C4-2B (cell line): ENCODE measurements around the gene CDK8.

Experiments used
- H3K27ac ChIP-seq: fragments of 450-650 bp; 2 replicates; pipeline ENCODE4 v1.5.1; 2017
- ZFX ChIP-seq: fragments of 450-650 bp; IDR thresholded peaks from 2 replicates; pipeline ENCODE4 v1.6.1; 2017
- TF ChIP-seq, protein P1 (sequence below): fragments of 450-650 bp; conservative IDR thresholded peaks from 2 replicates; pipeline ENCODE4 v1.5.1; 2017; ENCODE audit warnings: mild to moderate bottlenecking

The CDK8 gene

DNA sequence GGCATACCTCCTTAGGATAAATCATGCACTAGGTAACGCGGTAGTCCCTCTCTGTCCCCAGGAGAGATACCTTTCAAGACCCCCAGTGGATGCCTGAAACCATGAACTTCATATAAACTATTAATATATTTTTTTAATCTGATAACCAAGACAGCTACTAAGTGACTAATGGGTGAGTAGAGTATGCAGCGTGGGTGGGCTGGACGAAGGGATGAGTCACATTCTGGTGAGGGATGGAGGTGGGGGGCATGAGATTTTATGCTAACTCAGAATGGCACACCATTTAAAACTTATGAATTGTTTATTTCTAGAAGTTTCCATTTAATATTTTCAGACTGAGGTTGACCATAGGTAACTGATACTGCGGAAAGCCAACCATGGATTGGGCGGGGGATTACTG, 46.2 kb downstream of the CDK8 start:
- TF ChIP-seq ZFX: no peak
- TF ChIP-seq, protein P1, sequence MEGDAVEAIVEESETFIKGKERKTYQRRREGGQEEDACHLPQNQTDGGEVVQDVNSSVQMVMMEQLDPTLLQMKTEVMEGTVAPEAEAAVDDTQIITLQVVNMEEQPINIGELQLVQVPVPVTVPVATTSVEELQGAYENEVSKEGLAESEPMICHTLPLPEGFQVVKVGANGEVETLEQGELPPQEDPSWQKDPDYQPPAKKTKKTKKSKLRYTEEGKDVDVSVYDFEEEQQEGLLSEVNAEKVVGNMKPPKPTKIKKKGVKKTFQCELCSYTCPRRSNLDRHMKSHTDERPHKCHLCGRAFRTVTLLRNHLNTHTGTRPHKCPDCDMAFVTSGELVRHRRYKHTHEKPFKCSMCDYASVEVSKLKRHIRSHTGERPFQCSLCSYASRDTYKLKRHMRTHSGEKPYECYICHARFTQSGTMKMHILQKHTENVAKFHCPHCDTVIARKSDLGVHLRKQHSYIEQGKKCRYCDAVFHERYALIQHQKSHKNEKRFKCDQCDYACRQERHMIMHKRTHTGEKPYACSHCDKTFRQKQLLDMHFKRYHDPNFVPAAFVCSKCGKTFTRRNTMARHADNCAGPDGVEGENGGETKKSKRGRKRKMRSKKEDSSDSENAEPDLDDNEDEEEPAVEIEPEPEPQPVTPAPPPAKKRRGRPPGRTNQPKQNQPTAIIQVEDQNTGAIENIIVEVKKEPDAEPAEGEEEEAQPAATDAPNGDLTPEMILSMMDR: no peak
- H3K27ac ChIP-seq: no peak overlapping the region

DNA sequence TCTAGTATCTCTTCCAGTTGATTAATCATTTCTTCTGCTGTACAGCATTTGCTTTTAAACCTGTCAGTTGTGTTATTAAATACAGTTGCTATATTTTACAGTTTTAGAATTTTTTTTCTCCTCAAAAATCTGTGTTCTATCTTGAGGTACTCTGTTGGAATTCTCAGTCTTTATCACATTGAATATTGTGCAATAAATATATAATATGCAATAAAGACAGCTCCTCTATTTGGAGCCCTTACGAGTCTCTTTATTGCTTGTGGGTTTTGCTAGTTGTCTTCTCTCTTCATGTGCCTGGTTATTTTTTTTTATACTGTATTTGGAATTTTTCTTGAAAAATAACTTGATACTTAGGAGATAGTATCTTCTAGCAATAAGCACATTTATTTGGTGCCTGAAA, 51.7 kb downstream of the CDK8 start:
- H3K27ac ChIP-seq: no peak overlapping the region
- TF ChIP-seq, protein P1: no peak
- no peak for TF ChIP-seq ZFX

DNA sequence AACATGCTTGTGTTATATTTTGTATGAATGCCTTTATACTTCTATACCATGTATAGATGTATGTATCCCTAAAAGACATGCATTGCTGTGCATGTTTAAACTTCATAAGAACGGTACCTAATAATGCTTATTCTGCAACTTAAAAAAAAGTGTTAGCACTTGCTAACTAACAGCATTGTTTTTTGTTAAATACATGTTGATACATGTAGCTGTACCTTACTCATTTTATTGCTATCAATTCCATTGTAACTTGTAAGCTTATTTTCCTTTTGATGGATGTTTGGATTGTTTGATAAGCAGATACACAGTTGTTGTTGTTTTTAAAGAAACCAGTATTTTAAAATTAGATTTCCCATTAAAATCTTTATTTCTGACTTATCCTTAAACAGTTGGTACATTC, 53.8 kb downstream of the CDK8 start:
- H3K27ac ChIP-seq: no peak overlapping the region
- TF ChIP-seq ZFX: no peak
- TF ChIP-seq, protein P1: no peak

DNA sequence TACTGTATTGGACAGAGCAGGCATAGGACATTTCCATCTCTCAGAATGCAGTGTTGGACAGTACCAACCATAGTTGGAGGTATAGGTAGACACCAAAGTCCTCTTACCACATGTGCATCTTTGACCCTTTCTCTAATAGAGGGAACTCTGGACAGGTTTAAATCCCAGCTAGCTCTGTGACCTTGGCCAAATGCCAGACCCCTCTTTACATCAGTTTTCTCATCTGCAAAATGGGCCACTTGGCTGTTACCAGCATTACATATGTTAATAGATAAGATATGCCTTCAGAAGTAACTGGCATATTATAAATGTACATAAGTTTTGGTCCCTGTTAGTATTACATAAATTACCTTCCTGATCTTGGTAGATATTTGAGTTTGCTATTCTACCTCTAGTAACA, 54.3 kb downstream of the CDK8 start:
- H3K27ac ChIP-seq: no peak overlapping the region
- TF ChIP-seq ZFX: no peak
- TF ChIP-seq, protein P1: no peak

DNA sequence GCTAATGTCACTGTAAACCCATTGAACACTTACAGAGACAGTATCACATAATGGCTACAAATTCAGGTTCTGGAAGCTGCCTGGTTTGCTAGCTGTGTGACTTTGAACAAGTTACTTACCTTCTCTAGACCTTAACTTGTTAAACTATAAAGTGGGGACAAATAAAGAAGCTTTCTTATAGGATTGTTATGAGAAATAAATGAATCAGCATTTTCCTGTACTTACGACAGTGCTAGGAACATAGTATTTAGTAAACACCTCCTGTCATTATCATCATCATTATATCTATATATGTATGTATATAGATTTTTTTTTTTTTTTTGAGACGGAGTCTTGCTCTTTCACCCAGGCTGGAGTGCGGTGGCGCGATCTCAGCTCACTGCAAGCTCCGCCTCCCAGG, 54.9 kb downstream of the CDK8 start:
- TF ChIP-seq, protein P1: no peak
- no peak for TF ChIP-seq ZFX
- no peak overlapping the region for H3K27ac ChIP-seq

DNA sequence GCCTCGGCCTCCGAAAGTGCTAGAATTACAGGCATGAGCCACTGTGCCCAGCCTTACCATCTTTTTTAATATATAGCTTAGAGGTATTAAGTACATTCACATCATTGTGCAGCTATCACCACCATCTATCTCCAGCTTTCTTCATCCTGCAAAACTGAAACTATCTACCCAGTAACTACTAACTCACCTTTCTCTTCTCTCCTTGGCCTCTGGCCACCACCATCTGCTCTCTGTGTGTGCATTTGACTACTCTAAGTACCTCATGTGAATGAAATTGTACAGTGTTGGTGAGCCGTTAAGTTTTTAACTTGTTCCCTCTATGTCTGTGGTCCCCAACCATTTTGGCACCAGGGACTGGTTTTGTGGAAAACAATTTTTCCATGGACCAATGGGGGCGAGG, 56.1 kb downstream of the CDK8 start:
- TF ChIP-seq ZFX: no peak
- TF ChIP-seq, protein P1: no peak
- H3K27ac ChIP-seq: no peak overlapping the region

DNA sequence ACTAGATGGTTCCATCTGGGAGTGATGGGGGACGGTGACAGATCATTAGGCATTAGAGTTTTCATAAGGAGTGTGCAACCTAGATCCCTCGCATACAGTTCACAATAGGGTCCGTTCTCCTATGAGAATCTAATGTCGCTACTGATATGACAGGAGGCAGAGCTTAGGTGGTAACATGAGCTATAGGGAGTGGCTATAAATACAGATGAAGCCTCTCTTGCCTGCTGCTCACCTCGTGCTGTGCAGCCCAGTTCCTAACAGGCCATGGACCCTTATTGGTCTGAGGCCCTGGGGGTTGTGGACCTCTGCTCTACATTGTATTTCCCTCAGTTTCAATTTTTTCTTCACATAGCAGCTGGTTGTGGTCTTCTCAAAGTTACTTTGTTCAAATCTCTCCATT, 56.5 kb downstream of the CDK8 start:
- TF ChIP-seq, protein P1: no peak
- no peak for TF ChIP-seq ZFX
- no peak overlapping the region for H3K27ac ChIP-seq
